ENCODE data around the gene POU6F2. TPM values are rescaled to one million over a fixed set of nuclear protein-coding genes. Genes with fewer than 3 reads are reported as not detected.

Gene POU6F2
- total and polyA plus RNA-seq, 2 donors (not counting 1 experiment from before 2014, with no cell fraction given), result 0.47 TPM; not detected in 1

GRCh38 chr7:39212876-39213275, 235.2 kb downstream of the POU6F2 start:
- H3K27ac ChIP-seq (ENCODE audit: low read length in 2 of 2), result no peak overlapping the region
- CTCF ChIA-PET, result no interaction called here
- H2AFZ ChIP-seq (ENCODE audit: insufficient read depth, low read depth, low read length, poor library complexity, severe bottlenecking), result no peak overlapping the region
- no peak overlapping the region for H3K9ac ChIP-seq (ENCODE audit: low read length)
- no peaks in the 10 kb centered on the region for H3K27me3 ChIP-seq (replicated peaks in 1 of 4; ENCODE audit: control extremely low read depth in 1 of 4, control insufficient read depth in 3 of 4, insufficient read depth in 4 of 4, low read length in 3 of 4)
- DNase-seq (no peak), ATAC-seq (ENCODE audit: low read depth) (no peak)
- no peaks in the 10 kb centered on the region for H3K36me3 ChIP-seq (replicated peaks in 1 of 2; ENCODE audit: control extremely low read depth in 1 of 2, control insufficient read depth in 1 of 2, extremely low read depth in 1 of 2, insufficient read depth in 2 of 2, low read length in 1 of 2)
- no peaks in the 10 kb centered on the region for H4K20me1 ChIP-seq (ENCODE audit: control insufficient read depth, insufficient read depth, low read length, poor library complexity, severe bottlenecking)
- H3K4me3 ChIP-seq (ENCODE audit: control extremely low read depth in 1 of 5, extremely low read depth in 1 of 5, insufficient read depth in 1 of 5, low read depth in 2 of 5, low read length in 4 of 5), result no peak overlapping the region
- Mint-ChIP-seq H3K4me1 (no peaks in the 10 kb centered on the region), H3K27ac (no peak overlapping the region), H3K4me3 (no peak overlapping the region), H3K27me3 (peaks cover 9% of the 10 kb centered on the region), H3K9me3 (ENCODE audit: insufficient read depth) (no peaks in the 10 kb centered on the region)
- POLR2A ChIA-PET, result no interaction called here
- no peak overlapping the region for H3K4me2 ChIP-seq (replicated peaks; ENCODE audit: low read depth, low read length, poor library complexity, severe bottlenecking)
- H3K79me2 ChIP-seq (ENCODE audit: control insufficient read depth, insufficient read depth, low read length), result no peaks in the 10 kb centered on the region
- no peaks in the 10 kb centered on the region for H3K4me1 ChIP-seq (ENCODE audit: control insufficient read depth in 2 of 2, insufficient read depth in 2 of 2, low read length in 2 of 2)
- 66% methylated on average over 2 of the region's 2 CpGs for WGBS (ENCODE audit: insufficient coverage)
- intact Hi-C loops (cut with micrococcal nuclease), result no loop called here
- no peaks in the 10 kb centered on the region for H3K9me3 ChIP-seq (ENCODE audit: control extremely low read depth in 1 of 3, control insufficient read depth in 2 of 3, insufficient read depth in 1 of 3, low read length in 2 of 3)
- TF ChIP-seq CTCF (IDR thresholded peaks at IDR 0.05) (no peak), EZH2 (IDR thresholded peaks at IDR 0.05; ENCODE audit: borderline replicate concordance, insufficient read depth, low read depth, low read length, poor library complexity, severe bottlenecking) (no peak)

- no peak overlapping the region for H3K9ac ChIP-seq (ENCODE audit: low read length)
- no peak overlapping the region for H2AFZ ChIP-seq (ENCODE audit: insufficient read depth, low read depth, low read length, poor library complexity, severe bottlenecking)
- 100% methylated on average over 3 of the region's 3 CpGs for WGBS (ENCODE audit: insufficient coverage)
- POLR2A ChIA-PET, result no interaction called here
- H3K9me3 ChIP-seq (ENCODE audit: control extremely low read depth in 1 of 3, control insufficient read depth in 2 of 3, insufficient read depth in 1 of 3, low read length in 2 of 3), result no peaks in the 10 kb centered on the region
- Mint-ChIP-seq H3K9me3 (ENCODE audit: insufficient read depth) (no peaks in the 10 kb centered on the region), H3K27me3 (peaks cover 7% of the 10 kb centered on the region), H3K27ac (no peak overlapping the region), H3K4me3 (no peak overlapping the region), H3K4me1 (no peaks in the 10 kb centered on the region)
- H3K4me1 ChIP-seq (ENCODE audit: control insufficient read depth in 2 of 2, insufficient read depth in 2 of 2, low read length in 2 of 2), result no peaks in the 10 kb centered on the region
- H3K4me2 ChIP-seq (replicated peaks; ENCODE audit: low read depth, low read length, poor library complexity, severe bottlenecking), result no peak overlapping the region
- no peaks in the 10 kb centered on the region for H3K27me3 ChIP-seq (replicated peaks in 1 of 4; ENCODE audit: control extremely low read depth in 1 of 4, control insufficient read depth in 3 of 4, insufficient read depth in 4 of 4, low read length in 3 of 4)
- CTCF ChIA-PET, result no interaction called here
- H3K79me2 ChIP-seq (ENCODE audit: control insufficient read depth, insufficient read depth, low read length), result no peaks in the 10 kb centered on the region
- no peak for TF ChIP-seq EZH2 (IDR thresholded peaks at IDR 0.05; ENCODE audit: borderline replicate concordance, insufficient read depth, low read depth, low read length, poor library complexity, severe bottlenecking)
- no peak for TF ChIP-seq CTCF (IDR thresholded peaks at IDR 0.05)
- ATAC-seq (ENCODE audit: low read depth) (no peak), DNase-seq (no peak)
- H3K4me3 ChIP-seq (ENCODE audit: control extremely low read depth in 1 of 5, extremely low read depth in 1 of 5, insufficient read depth in 1 of 5, low read depth in 2 of 5, low read length in 4 of 5), result no peak overlapping the region
- H4K20me1 ChIP-seq (ENCODE audit: control insufficient read depth, insufficient read depth, low read length, poor library complexity, severe bottlenecking), result no peaks in the 10 kb centered on the region
- intact Hi-C loops (cut with micrococcal nuclease), result no loop called here
- H3K27ac ChIP-seq (ENCODE audit: low read length in 2 of 2), result no peak overlapping the region
- H3K36me3 ChIP-seq (replicated peaks in 1 of 2; ENCODE audit: control extremely low read depth in 1 of 2, control insufficient read depth in 1 of 2, extremely low read depth in 1 of 2, insufficient read depth in 2 of 2, low read length in 1 of 2), result no peaks in the 10 kb centered on the region
Observed at GRCh38 chr7:39217783-39218182, 240.1 kb downstream of the POU6F2 start.
